ENCODE measurements around the gene LRFN2.

The LRFN2 gene

GRCh38 chr6:40369042-40369441 lies 218.1 kb downstream of the LRFN2 start:
- no peak for DNase-seq

- no peak for DNase-seq
Measured at GRCh38 chr6:40362859-40363258, 224.3 kb downstream of the LRFN2 start.

- DNase-seq: no peak
Measured at GRCh38 chr6:40359808-40360207, 227.4 kb downstream of the LRFN2 start.

GRCh38 chr6:40358473-40359460 lies 228.4 kb downstream of the LRFN2 start:
- DNase-seq: no peak

GRCh38 chr6:40356242-40356910 lies 230.8 kb downstream of the LRFN2 start:
- DNase-seq: no peak

- no peak for DNase-seq
Measured at GRCh38 chr6:40355532-40355931, 231.6 kb downstream of the LRFN2 start.

GRCh38 chr6:40355066-40355465 lies 232.1 kb downstream of the LRFN2 start:
- DNase-seq: no peak

GRCh38 chr6:40353967-40354452 lies 233.2 kb downstream of the LRFN2 start:
- no peak for DNase-seq

GRCh38 chr6:40353197-40353966 lies 233.8 kb downstream of the LRFN2 start:
- DNase-seq: no peak

GRCh38 chr6:40352527-40353170 lies 234.5 kb downstream of the LRFN2 start:
- DNase-seq: no peak

- no peak for DNase-seq
Measured at GRCh38 chr6:40352006-40352405, 235.2 kb downstream of the LRFN2 start.

GRCh38 chr6:40350747-40351217 lies 236.4 kb downstream of the LRFN2 start:
- DNase-seq: no peak

GRCh38 chr6:40349901-40350746 lies 237.0 kb downstream of the LRFN2 start:
- DNase-seq: no peak

- DNase-seq: no peak
Measured at GRCh38 chr6:40349123-40349900, 237.9 kb downstream of the LRFN2 start.

GRCh38 chr6:40348591-40348990 lies 238.6 kb downstream of the LRFN2 start:
- DNase-seq: no peak

GRCh38 chr6:40347571-40348011 lies 239.6 kb downstream of the LRFN2 start:
- DNase-seq: no peak

GRCh38 chr6:40346246-40346645 lies 240.9 kb downstream of the LRFN2 start:
- no peak for DNase-seq

GRCh38 chr6:40344566-40345167 lies 242.5 kb downstream of the LRFN2 start:
- DNase-seq: no peak

GRCh38 chr6:40343877-40344565 lies 243.1 kb downstream of the LRFN2 start:
- no peak for DNase-seq
